GM19240 (cell line): Measurements from ENCODE around the gene TRIM31.
"Not testable (repeated sequence)": the region's sequence is repeated elsewhere in the genome, so short reads cannot be mapped to it uniquely, and the experiment has no call there.

Experiments used
- DNase-seq: peaks from one replicate; pipeline ENCODE4 v3.0.0; 2011; ENCODE audit warnings: low spot score; ENCODE audit not compliant: insufficient read length

Gene TRIM31

GRCh38 chr6:30118691-30119090 lies 5.8 kb upstream of the TRIM31 start:
- DNase-seq = not testable (repeated sequence)

- DNase-seq = no peak
Observed at GRCh38 chr6:30116724-30117123, 3.8 kb upstream of the TRIM31 start.

GRCh38 chr6:30113841-30114240 lies 951 bp upstream of the TRIM31 start:
- DNase-seq = no peak

DNA sequence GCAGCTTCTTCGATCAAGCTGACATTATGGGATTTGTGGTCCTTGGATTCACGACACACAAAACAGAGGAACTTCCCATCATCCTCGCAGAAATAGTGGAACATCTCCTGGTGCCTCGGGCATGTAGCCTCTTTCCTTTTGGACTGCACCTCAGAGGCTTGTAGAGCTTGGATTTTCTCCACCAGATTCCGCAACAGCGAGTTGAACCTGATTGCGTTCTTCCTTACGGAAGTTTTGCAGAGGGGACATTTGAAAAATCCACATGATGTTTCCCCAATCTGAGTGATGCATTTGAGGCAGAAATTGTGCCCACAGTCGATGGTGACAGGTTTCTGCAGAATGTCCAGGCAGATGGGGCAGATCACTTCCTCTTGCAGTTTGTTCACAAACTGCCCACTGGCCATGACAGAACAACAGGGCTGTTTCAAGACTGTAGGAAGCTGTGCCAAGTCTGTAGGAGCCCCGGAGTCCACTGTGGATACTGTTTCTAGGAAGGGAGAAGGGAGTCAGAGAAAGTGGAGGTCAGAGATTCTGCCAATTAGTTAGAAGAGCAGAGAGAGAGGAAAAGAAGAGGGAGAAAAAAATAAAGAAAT lies 392 bp downstream of the TRIM31 start:
- DNase-seq = no peak

DNA sequence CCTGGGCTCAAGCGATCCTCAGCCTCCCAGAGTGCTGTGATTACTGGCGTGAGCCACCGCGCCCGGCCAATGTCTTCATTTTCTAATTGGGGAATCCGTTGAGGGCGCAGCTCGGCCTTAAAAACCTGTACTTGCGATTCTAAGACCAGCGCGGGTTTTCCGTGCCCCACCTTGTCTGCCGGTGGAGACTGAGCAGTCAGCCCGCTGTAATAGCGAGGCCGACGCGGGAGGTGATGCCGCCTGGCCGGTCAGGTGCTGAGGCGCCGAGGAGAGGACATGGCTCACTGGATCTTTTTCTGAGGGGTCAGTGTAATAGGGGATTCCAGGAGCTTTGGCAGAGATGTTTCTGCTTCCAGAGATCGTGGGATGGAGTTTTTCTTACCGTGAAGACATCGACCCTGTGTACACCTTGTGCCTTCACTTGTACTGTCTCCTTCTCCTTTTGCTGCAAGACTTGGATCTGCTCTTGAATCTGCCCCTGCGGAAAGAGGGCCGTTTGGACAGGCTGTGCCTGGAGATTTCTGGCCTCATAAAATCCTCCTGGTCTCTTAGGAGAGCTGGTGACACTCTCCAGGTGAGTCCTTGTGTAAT lies 1.5 kb downstream of the TRIM31 start:
- DNase-seq = no peak

GRCh38 chr6:30104661-30105060 lies 8.2 kb downstream of the TRIM31 start:
- no peak for DNase-seq

DNA sequence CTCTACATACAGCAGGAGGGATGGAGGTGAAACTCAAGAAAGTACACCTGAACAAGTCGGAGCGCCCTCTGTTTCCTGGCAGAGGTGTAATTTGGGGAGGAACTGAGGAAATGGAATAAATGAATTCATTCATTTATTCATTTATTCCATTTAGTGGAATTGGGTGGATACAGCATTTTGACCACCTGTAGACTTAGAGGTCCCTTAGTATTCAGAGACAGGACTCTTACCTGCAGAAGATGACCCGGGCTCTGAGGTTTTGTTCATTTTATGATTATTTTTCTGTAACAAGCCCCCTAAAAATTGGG lies 9.1 kb downstream of the TRIM31 start:
- DNase-seq = no peak

- DNase-seq = peak; percentile 77
Observed at GRCh38 chr6:30102970-30103871, 9.7 kb downstream of the TRIM31 start.

- no peak for DNase-seq
Observed at GRCh38 chr6:30102414-30102969, 10.4 kb downstream of the TRIM31 start.

DNA sequence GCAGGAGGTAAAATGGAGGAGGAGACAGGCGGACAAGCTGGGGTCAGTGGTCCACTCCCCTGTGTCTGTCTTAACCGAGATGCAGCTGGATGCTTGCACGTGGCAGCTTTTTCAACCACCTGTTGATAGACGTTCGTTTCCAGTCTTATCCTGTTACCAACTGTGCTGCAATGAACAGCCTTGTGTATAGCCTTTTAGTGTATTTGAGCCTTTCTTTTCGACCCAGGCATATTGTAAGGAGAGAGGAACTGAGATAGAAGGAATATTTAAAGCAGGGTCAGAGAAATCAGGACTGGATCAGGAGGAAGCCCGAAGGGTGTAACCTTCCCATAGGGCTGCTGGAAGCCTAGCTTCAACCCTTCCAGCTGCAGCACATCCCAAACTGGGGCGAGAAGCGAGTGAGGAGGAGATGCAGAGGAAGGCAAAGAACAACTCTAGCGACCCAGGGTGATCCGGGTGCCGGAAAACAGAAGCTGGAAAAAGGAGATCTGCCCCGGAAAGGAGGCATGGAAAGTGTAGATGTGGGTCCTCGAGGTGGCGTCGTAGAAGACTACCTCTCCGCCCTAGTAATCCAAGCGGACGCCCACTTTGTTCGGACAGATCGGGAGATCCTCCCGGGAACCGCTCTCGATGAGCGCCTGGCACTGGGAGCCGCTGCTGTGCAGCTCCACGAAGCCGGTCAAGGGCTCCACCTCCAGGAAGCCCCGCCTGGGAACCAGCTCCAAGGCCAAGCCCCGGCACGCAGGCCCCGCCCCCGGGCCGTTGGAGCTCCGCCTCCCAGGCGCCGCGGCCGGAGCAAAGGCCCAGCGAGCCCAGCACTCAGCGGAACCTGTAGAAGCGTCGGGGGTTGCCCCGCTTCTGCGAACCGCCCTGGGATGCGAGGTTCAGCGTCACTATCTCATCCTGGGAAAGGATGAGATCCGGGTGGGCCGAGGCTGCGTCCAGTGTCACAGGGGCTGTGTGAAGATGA lies 11.2 kb downstream of the TRIM31 start:
- peak; percentile 67 for DNase-seq

DNA sequence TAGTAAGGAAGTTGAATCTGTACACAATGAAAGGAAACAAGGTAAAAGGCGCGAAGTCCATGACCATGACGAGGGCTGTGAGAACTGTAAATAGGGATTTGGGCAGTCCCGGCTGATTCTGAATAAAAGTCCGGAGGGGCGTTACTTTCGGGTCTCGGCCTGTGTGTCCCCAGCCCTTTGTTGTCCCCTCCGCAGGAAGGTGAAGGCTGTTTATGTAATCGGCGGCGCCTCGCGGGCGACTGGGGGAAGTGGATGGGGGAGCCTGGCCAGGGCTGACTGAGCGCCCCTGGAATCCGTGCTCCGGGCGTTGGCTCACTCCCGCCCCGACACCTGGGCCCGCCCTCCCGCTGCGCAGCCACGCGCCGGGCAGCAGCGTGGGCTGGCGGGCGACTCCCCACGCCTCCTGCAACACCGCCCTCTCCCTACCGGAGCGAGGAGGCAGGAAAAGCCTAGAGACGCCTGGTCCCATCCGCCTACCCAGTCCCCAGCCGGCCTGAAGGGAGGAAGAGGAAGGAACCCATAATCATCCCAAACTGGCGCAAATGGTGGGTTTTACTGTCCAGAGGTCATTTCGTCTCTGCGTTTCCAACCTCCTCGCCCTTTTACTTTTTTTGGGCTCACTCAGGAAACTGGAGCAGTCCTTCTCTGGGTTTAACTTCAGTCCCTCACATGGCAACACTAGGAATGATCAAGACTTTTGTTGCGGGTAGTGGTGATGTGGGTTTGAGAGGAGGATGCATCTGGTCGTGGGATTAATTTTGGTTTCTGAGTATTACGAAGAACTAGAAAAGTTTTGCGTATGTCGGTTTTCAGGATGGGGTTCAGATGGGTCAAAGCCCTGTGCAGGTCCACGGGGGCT lies 12.1 kb downstream of the TRIM31 start:
- DNase-seq = no peak

GRCh38 chr6:30100154-30100553 lies 12.7 kb downstream of the TRIM31 start:
- no peak for DNase-seq

- no peak for DNase-seq
Observed at GRCh38 chr6:30097902-30098768, 14.8 kb downstream of the TRIM31 start.

GRCh38 chr6:30096829-30097228 lies 16.1 kb downstream of the TRIM31 start:
- no peak for DNase-seq

- DNase-seq = no peak
Observed at GRCh38 chr6:30093951-30094661, 18.8 kb downstream of the TRIM31 start.

DNA sequence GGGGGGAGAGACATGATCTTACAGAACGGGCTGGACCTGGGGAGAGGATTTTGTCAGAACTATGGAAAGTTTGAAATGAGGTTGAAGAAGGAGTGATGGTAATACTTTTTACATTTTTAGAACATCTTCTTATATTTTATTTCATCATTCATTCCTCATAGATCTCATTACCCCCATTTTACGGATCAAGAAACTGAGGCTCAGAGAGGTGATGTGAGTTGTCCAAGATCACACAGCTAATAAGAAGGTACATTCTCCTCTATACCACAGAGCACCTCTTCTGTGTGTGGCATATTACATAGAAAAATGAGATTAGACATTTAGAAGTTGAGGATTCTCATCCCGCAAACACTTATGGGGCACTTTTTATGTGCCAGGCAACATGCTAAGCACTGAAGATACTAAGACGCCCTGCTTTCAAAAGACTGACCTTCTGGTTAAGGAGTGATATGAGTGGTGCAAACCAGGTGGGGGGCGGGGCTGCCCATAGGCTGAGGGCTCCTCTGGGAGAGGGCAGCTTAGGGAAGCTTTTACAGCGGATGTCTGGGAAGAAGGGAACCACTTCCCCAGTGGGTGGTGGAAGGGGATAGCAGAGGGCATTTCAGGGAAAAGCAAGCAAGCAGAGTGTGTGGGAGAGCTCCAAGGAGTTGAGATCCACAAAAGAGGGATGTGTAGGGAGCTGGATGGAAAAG lies 19.9 kb downstream of the TRIM31 start:
- DNase-seq = no peak

DNA sequence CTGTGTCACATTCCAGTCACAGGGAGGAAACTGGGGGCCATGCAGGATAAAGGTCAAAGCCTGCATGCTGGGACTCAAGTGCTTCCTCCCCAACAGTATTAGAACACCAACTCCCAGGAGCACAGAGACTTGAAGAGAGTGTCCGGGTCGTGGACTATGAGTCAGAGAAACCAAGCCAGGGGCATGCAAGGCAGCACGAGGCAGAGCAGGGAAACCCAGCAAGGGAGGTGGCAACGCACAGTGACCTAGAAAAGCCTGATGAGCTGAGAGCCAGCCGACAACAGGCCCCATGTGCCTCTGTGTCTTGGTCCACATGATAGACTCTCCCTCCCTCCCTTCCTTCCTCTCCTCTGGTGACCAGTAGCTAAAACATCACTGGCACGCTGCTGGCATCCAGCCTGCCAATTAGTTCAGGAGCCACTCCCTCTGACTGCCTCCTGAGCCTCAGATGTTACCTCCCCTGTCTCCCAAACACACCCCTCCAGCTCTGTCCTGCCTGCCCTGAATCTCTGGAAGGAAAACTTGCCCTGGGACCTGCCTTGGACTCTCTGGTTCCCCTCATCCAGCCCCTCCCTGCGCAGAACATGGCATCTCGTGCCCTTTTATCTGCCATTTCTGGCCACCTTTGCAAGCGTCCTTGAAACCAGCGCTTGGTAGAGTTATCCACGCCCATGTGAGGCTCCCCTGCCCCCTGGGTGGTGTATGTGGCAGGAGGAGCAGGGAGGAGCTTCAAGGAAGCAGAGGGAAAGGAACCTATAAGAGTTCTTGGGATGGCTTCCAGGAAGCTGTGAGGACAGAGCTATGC lies 21.1 kb downstream of the TRIM31 start:
- DNase-seq = no peak
